HG03280 (cell line): ENCODE data around the gene CFAP77.

Source experiments
- ATAC-seq: cut with Tn5 transposase; IDR thresholded peaks from one replicate; pipeline ENCODE4 v1.9.1; 2021; ENCODE audit warnings: mild to moderate bottlenecking, moderate library complexity; ENCODE audit not compliant: unreplicated experiment

CFAP77 gene

DNA sequence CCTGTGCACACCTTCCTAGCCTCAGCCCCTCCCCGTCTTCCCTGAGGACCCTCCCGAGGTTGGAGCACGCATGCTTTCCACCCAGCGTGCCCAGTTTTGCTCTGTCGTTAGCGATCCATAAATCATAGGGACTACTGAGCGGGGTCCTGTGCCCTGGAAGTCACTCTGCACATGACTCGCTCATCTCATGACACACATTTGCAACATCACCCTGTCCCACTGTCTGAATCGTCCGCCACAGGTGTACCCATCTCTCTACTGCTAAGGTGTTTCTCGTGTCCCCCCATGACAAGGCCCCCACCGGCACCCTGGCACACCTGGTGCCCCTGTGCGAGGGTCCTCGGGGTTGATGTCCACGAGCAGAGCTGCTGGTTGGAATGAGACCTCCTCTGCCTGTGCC lies 103.4 kb downstream of the CFAP77 start:
- ATAC-seq, result no peak

DNA sequence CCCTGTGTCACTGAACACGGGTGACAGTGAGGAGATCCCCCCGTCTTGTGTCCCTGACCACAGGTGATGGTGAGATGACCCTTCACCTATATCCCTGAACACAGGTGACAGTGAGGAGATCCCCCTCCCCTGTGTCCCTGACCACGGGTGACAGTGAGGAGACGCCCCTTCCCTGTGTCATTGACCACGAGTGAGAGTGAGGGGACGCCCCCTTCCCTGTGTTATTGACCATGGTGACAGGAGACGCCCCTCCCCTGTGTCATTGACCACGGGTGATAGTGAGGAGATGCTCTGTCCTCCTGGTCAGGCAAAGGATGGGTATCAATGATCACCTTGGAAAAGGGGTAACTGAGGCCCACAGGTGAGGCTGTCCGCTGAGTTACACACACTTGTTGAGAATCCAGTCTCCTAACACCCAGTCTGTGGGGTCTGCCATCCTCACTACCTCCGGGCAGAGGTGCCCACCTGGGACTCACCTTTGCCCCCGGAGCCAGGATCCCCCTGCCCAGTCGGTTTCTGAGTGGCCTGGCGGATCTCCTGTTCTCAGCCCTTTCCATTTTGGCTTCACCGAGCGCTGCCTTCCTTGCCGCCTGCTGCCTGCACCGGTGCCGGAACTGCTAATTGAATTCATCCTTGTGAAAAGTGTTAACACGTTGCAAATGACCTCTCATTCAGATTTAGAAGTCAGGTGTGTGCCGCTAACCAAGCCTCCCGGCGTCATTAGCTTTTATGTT lies 104.2 kb downstream of the CFAP77 start:
- no peak for ATAC-seq

DNA sequence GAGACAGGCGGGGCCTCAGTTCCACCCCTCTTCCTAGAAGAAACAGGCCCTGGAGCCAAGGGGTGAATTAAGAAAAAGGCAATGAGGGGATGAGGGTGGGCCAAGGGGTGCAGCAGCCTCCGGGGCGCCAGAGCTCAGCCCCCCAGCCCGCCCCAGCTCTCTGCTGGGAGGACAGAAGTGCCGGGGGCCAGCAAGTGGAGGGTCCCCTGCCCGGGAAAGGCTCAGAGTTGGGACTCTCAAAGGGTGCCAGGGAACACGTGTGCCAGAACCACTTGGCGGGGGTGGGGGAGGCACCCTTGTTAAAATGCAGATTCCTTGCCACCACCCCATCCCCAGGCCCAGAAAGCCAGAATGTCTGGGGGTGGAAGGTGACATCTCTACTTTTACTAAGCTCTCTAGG lies 104.8 kb downstream of the CFAP77 start:
- ATAC-seq, result no peak

- no peak for ATAC-seq
Observed at GRCh38 chr9:132516301-132516700, 106.3 kb downstream of the CFAP77 start.

DNA sequence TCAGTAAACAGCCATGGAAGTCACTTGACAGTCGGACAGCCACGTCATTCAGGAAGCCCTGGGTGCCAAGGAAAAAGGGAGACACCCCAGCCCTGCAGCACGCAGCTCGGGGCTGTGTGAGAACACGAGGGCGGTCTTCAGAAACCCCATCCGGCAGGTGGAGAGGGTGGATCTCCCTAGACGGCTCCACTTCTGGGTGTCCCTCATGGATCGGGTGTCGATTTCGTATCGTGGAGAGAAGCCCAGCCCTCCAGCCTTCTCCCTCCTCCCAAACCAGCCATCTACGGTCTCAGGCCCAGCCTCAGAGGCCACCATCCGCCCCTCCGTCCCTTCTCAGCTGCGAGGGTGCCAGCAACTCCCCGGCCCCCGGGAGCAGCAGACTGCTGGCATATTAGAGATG lies 106.9 kb downstream of the CFAP77 start:
- ATAC-seq, result no peak

- ATAC-seq, result no peak
Observed at GRCh38 chr9:132517815-132518550, 108.0 kb downstream of the CFAP77 start.

DNA sequence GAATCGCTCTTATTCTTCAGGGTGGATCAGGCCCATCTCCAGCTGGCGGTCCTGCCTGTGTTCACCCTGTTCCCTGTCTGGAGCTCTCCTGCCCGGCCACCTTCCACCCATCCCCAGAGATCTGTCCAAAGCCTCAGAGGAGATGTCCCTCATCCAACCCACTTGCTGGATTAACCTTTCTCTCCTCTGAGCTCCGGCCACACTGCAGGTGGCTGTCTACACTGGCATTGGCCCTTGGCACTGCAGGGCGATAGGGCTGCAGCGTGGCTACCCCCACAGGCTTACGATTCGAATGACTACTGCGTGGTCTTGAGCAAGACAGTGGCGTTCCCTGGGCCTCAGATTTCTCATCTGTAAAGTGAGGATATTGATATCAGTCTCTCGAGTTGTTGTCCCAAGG lies 108.6 kb downstream of the CFAP77 start:
- no peak for ATAC-seq

GRCh38 chr9:132519033-132519432 lies 109.0 kb downstream of the CFAP77 start:
- ATAC-seq, result no peak

- no peak for ATAC-seq
Observed at GRCh38 chr9:132520612-132521011, 110.6 kb downstream of the CFAP77 start.

- no peak for ATAC-seq
Observed at GRCh38 chr9:132525308-132526023, 115.5 kb downstream of the CFAP77 start.

GRCh38 chr9:132531195-132531594 lies 121.2 kb downstream of the CFAP77 start:
- no peak for ATAC-seq

DNA sequence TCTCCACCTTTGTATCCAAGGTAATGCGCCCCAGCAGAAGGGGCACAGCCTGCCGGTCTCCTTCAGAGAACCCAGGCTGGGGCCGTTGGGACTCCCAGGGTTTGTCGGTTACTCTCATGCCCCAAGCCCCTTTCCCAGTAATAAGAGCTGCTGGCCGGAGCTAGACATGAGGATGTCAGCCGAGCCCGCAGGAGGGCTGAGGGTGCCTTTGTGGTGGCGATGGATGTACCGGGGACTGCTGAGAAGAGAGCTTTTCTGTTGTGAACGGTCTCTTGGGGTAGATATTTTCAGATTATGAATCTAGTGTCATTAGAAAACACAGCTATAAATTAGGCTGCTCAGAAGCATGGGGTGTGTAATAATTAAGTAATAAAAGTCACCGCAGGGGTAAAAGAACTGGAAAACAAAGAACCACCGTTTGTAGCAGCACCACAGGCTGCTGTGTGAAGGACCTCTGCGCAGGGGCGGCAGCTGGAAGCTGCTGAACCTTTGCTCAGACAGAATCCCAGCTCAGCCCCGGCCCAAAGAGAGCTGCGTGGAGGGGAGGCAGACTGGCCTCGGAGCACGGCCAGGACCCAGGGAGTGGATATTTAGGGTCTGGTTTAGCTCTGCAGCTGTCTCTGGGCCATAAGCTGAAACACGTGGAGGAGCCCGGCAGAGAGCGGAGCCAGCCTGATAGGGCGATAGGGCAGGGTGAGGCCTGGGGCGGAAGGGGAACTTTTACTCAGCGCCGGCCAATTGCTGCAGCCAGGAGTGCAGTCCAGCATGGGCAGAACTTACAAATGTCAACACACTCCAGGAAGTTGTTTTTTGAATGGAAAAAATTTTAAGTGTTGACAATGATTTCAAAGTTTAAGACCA lies 121.9 kb downstream of the CFAP77 start:
- ATAC-seq, result no peak

- ATAC-seq, result no peak
Observed at GRCh38 chr9:132534832-132535231, 124.8 kb downstream of the CFAP77 start.

DNA sequence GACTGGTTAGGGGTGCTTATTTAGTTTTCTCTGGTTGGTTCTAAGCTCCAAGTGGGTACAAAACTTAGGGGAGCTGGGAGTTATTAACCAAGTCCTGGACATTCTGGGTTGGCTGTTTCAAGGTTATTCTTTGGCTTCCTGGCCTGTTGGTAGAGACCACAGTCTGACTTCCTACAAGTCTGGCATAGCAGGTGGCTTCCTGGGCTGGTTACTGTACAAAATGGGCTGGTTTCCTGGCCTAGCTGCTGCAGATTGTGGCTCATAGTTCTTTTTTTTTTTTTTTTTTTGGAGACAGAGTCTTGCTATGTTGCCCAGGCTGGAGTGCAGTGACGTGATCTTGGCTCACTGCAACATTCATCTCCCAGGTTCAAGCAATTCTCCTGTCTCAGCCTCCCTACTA lies 126.1 kb downstream of the CFAP77 start:
- ATAC-seq, result no peak

DNA sequence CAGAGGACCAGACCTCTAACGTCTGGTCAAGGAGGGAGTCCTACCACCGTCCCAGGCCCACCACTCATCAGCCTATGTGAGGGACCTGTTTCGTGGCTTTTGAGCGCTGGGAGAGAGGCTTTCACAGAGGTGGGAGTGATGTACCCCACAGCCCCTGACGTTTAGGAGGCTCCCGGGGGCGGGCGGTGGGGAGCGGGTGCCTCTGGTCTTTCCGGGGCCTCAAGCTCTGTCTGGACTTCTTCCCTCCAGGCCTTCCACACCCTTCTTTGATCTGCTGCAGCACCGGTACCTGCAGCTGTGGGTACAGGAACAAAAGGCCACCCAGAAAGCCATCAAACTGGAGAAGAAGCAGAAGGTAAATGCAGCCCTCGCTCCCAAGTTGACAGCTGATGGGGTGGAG lies 127.3 kb downstream of the CFAP77 start:
- ATAC-seq, result no peak

- no peak for ATAC-seq
Observed at GRCh38 chr9:132538071-132538470, 128.1 kb downstream of the CFAP77 start.

DNA sequence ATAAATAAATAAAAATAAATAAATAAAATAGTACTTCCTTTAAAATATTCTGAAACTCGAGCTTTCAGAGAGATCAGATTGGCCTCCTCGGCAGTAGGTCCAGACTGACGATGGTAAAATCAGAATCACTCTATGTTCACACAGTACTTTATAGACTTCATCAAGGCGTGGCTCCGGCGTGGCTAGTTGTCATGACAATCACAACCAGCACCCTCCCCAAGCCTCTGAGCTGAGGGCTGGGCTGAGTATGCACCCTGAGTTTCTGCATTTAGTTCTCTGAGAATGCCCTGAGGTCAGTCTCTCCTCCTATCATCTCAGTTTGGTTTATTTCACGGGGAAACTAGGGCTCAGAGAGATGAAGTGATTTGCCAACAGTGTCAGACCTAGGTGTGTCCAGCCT lies 129.1 kb downstream of the CFAP77 start:
- ATAC-seq, result no peak

- ATAC-seq, result no peak
Observed at GRCh38 chr9:132541051-132541450, 131.0 kb downstream of the CFAP77 start.

GRCh38 chr9:132541870-132542830 lies 132.1 kb downstream of the CFAP77 start:
- ATAC-seq, result no peak

GRCh38 chr9:132543251-132543650 lies 133.2 kb downstream of the CFAP77 start:
- ATAC-seq, result no peak
